Mesenchymal stem cell (in vitro differentiated cells and primary cell): ENCODE measurements around the gene HESX1.

Experiments
- DNase-seq: peaks from one replicate; pipeline ENCODE4 v3.0.0-alpha.2; 2013
- H2AFZ ChIP-seq: one replicate; pipeline ENCODE4 v1.6.1; 2013; ENCODE audit warnings: low read depth, mild to moderate bottlenecking, control low read depth, inconsistent platforms, low read length, moderate library complexity
- H2AK5ac ChIP-seq: 2 replicates; pipeline ENCODE4 v1.6.1; 2013; ENCODE audit warnings: low read length, moderate library complexity, mild to moderate bottlenecking, inconsistent platforms; ENCODE audit not compliant: severe bottlenecking
- H2BK120ac ChIP-seq: one replicate; pipeline ENCODE4 v1.6.1; 2013; ENCODE audit warnings: low read depth, mild to moderate bottlenecking, inconsistent platforms, low read length, moderate library complexity
- H2BK12ac ChIP-seq, 2 experiments: one replicate each; pipeline ENCODE4 v1.6.1; 2013; ENCODE audit warnings: inconsistent platforms in 2 of 2, low read length in 2 of 2, mild to moderate bottlenecking in 2 of 2, moderate library complexity in 2 of 2, control low read depth in 1 of 2
- H2BK15ac ChIP-seq: one replicate; pipeline ENCODE4 v1.6.1; 2013; ENCODE audit warnings: mild to moderate bottlenecking, low read depth, inconsistent platforms; ENCODE audit not compliant: poor library complexity, severe bottlenecking
- H2BK5ac ChIP-seq: 2 replicates; pipeline ENCODE4 v1.6.1; 2013; ENCODE audit warnings: low read depth, mild to moderate bottlenecking, low read length, control low read depth, inconsistent platforms; ENCODE audit not compliant: poor library complexity, severe bottlenecking
- H3K14ac ChIP-seq, 2 experiments: one replicate each; pipeline ENCODE4 v1.6.1; 2013; ENCODE audit warnings: inconsistent platforms in 2 of 2, low read length in 2 of 2, control low read depth in 1 of 2, mild to moderate bottlenecking in 1 of 2, moderate library complexity in 1 of 2
- H3K18ac ChIP-seq, 2 experiments: one replicate each; pipeline ENCODE4 v1.6.1; 2013; ENCODE audit warnings: inconsistent platforms in 2 of 2, low read length in 2 of 2, control low read depth in 1 of 2, low read depth in 1 of 2, mild to moderate bottlenecking in 1 of 2
- H3K23ac ChIP-seq, 2 experiments: one replicate each; pipeline ENCODE4 v1.6.1; 2013; ENCODE audit warnings: inconsistent platforms in 2 of 2, low read length in 2 of 2, mild to moderate bottlenecking in 2 of 2, moderate library complexity in 2 of 2, control low read depth in 1 of 2
- H3K27ac ChIP-seq: 2 replicates; pipeline ENCODE4 v1.5.1; 2013; ENCODE audit warnings: mild to moderate bottlenecking, moderate library complexity, low read length, control low read depth, inconsistent platforms; ENCODE audit not compliant: poor library complexity, severe bottlenecking
- H3K27me3 ChIP-seq, 2 experiments: 2 replicates each; pipeline versions ENCODE4 v1.6.1 to v1.7.0; 2013; ENCODE audit warnings: low read length in 2 of 2, mild to moderate bottlenecking in 2 of 2, moderate library complexity in 2 of 2, control low read depth in 1 of 2, inconsistent platforms in 1 of 2; ENCODE audit not compliant: control insufficient read depth in 1 of 2, insufficient read depth in 1 of 2
- H3K36me3 ChIP-seq, 2 experiments: 2 replicates each; pipeline versions ENCODE4 v1.6.1 to v1.7.0; 2013; ENCODE audit warnings: low read length in 2 of 2, control low read depth in 1 of 2, inconsistent platforms in 1 of 2, low read depth in 1 of 2, mild to moderate bottlenecking in 1 of 2; ENCODE audit not compliant: insufficient read depth in 2 of 2, control insufficient read depth in 1 of 2
- H3K4ac ChIP-seq, 2 experiments: one replicate each; pipeline ENCODE4 v1.6.1; 2013; ENCODE audit warnings: inconsistent platforms in 2 of 2, low read length in 2 of 2, mild to moderate bottlenecking in 2 of 2, moderate library complexity in 2 of 2, control low read depth in 1 of 2, low read depth in 1 of 2
- H3K4me1 ChIP-seq: 2 replicates; pipeline ENCODE4 v1.6.1; 2013; ENCODE audit warnings: low read depth, low read length, control low read depth; ENCODE audit not compliant: control insufficient read depth, insufficient read depth
- H3K4me2 ChIP-seq: 2 replicates; pipeline ENCODE4 v1.6.1; 2013; ENCODE audit warnings: low read length, mild to moderate bottlenecking, inconsistent platforms; ENCODE audit not compliant: poor library complexity, severe bottlenecking
- H3K4me3 ChIP-seq, 2 experiments: 2 replicates each; pipeline versions ENCODE4 v1.5.1 to v1.7.0; 2013; ENCODE audit warnings: low read length in 2 of 2, mild to moderate bottlenecking in 2 of 2, control low read depth in 1 of 2, low read depth in 1 of 2; ENCODE audit not compliant: insufficient read depth in 1 of 2
- H3K79me1 ChIP-seq: replicated peaks from 2 replicates; pipeline ENCODE4 v1.6.1; 2013; ENCODE audit warnings: mild to moderate bottlenecking, control low read depth, low read length, inconsistent platforms; ENCODE audit not compliant: poor library complexity, severe bottlenecking
- H3K9ac ChIP-seq: 2 replicates; pipeline ENCODE4 v1.7.0; 2013; ENCODE audit warnings: mild to moderate bottlenecking, low read length, moderate library complexity
- H3K9me3 ChIP-seq: 2 replicates; pipeline ENCODE4 v1.7.0; 2013; ENCODE audit warnings: mild to moderate bottlenecking, low read length; ENCODE audit not compliant: control insufficient read depth
- H4K8ac ChIP-seq: one replicate; pipeline ENCODE4 v1.6.1; 2013; ENCODE audit warnings: inconsistent platforms, mild to moderate bottlenecking, low read length, moderate library complexity
- H4K91ac ChIP-seq: one replicate; pipeline ENCODE4 v1.6.1; 2013; ENCODE audit warnings: mild to moderate bottlenecking, low read length, inconsistent platforms
- WGBS: methylation state at CpG from one replicate; pipeline ENCODE4 v1.1.7; 2013; ENCODE audit warnings: mixed read lengths; 5-methylcytosine and 5-hydroxymethylcytosine counted together

Gene HESX1

GRCh38 chr3:57173687-57174086 lies 26.1 kb downstream of the HESX1 start:
- H2AK5ac ChIP-seq = no peak overlapping the region
- no peak overlapping the region for H2BK15ac ChIP-seq
- H2AFZ ChIP-seq = no peak overlapping the region
- no peak overlapping the region for H2BK5ac ChIP-seq
- H2BK120ac ChIP-seq = no peak overlapping the region
- no peak overlapping the region for H3K14ac ChIP-seq
- H3K79me1 ChIP-seq = no peaks in the 10 kb centered on the region
- H3K4ac ChIP-seq = no peak overlapping the region
- H3K23ac ChIP-seq = no peak overlapping the region
- peaks cover 7 to 13% of the 10 kb centered on the region in 2 experiments for H3K27me3 ChIP-seq
- no peak overlapping the region for H2BK12ac ChIP-seq
- no peak overlapping the region for H4K8ac ChIP-seq
- no peak overlapping the region for H3K27ac ChIP-seq
- H3K9ac ChIP-seq = no peak overlapping the region
- peaks cover 6% of the 10 kb centered on the region for H3K4me1 ChIP-seq
- no peak overlapping the region for H3K4me2 ChIP-seq
- no peak overlapping the region for H4K91ac ChIP-seq
- H3K4me3 ChIP-seq = no peak overlapping the region
- no peaks in the 10 kb centered on the region for H3K36me3 ChIP-seq
- no peak overlapping the region for H3K18ac ChIP-seq
- no peaks in the 10 kb centered on the region for H3K9me3 ChIP-seq
- 71% methylated on average over 2 of the region's 2 CpGs for WGBS
- DNase-seq = no peak

DNA sequence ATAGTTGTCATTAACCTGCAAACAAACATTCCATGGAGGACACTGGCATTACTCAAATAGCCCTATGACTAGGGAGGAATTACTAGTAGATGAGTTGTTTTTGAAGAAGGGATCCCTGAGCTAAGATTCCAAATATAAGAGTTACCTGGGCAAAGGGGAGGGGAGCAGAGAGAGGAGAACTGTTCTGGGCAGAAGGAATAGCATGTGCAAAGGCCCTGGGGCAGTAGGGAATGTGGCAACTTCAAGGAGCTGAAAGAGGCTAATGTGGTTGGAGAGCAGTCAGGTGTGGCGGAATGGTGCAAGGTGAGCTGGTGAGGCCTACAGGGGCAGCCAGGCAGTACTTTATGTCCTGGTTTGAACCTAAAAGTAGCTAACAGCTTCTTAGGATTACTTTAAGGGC lies 28.8 kb downstream of the HESX1 start:
- Histone ChIP-seq H3K79me1 (no peaks in the 10 kb centered on the region), H2BK15ac (no peak overlapping the region), H2AK5ac (no peak overlapping the region), H3K9ac (no peak overlapping the region), H2AFZ (no peak overlapping the region), H3K9me3 (no peaks in the 10 kb centered on the region), H3K4me2 (no peak overlapping the region), H3K4me1 (peaks cover 6% of the 10 kb centered on the region), H2BK120ac (no peak overlapping the region), H3K23ac (no peak overlapping the region), H3K27me3 (peaks cover 20 to 22% of the 10 kb centered on the region in 2 experiments), H4K91ac (no peak overlapping the region), H3K36me3 (no peaks in the 10 kb centered on the region), H3K4me3 (no peak overlapping the region), H3K27ac (no peak overlapping the region), H2BK12ac (no peak overlapping the region), H4K8ac (no peak overlapping the region), H3K18ac (no peak overlapping the region), H3K14ac (no peak overlapping the region), H2BK5ac (no peak overlapping the region), H3K4ac (no peak overlapping the region)
- 97% methylated on average over 1 of the region's 1 CpG for WGBS
- no peak for DNase-seq

- Histone ChIP-seq H3K79me1 (no peaks in the 10 kb centered on the region), H3K14ac (peak overlapping the region in 1 of 2 experiments; percentile 36), H3K9me3 (no peaks in the 10 kb centered on the region), H3K36me3 (no peaks in the 10 kb centered on the region), H3K27me3 (peaks cover 20 to 22% of the 10 kb centered on the region in 2 experiments), H2BK15ac (peak overlapping the region; percentile 88), H4K91ac (peak overlapping the region; percentile 96), H2BK12ac (peak overlapping the region; percentile 33 to 61), H2BK120ac (peak overlapping the region; percentile 58), H3K9ac (peak overlapping the region; percentile 83), H4K8ac (peak overlapping the region; percentile 100), H2BK5ac (no peak overlapping the region), H3K4me2 (peak overlapping the region; percentile 70), H2AK5ac (no peak overlapping the region), H3K4me1 (peaks cover 6% of the 10 kb centered on the region), H3K18ac (peak overlapping the region; percentile 29 to 94), H3K4ac (peak overlapping the region; percentile 89 to 97), H3K23ac (no peak overlapping the region), H2AFZ (peak overlapping the region; percentile 93), H3K4me3 (peak overlapping the region; percentile 34 to 80), H3K27ac (no peak overlapping the region)
- DNase-seq = peak; percentile 76
- 13% methylated on average over 40 of the region's 40 CpGs for WGBS
Observed at GRCh38 chr3:57169872-57170623, 29.7 kb downstream of the HESX1 start.

- H2AK5ac ChIP-seq = no peak overlapping the region
- 47% methylated on average over 2 of the region's 3 CpGs for WGBS
Observed at GRCh38 chr3:57169108-57169507, 30.7 kb downstream of the HESX1 start.

More at GRCh38 chr3:57169108-57169507, 30.7 kb downstream of the HESX1 start:
- Histone ChIP-seq H2BK5ac (no peak overlapping the region), H3K18ac (no peak overlapping the region), H3K36me3 (no peaks in the 10 kb centered on the region), H3K9ac (no peak overlapping the region), H3K27me3 (peaks cover 20 to 26% of the 10 kb centered on the region in 2 experiments), H2BK12ac (no peak overlapping the region), H3K4me2 (no peak overlapping the region), H3K23ac (no peak overlapping the region), H3K9me3 (no peaks in the 10 kb centered on the region), H4K8ac (no peak overlapping the region), H4K91ac (no peak overlapping the region), H3K4me1 (peaks cover 12% of the 10 kb centered on the region), H3K14ac (no peak overlapping the region), H3K79me1 (no peaks in the 10 kb centered on the region), H2BK120ac (no peak overlapping the region), H3K4ac (no peak overlapping the region), H3K27ac (no peak overlapping the region), H3K4me3 (no peak overlapping the region), H2BK15ac (no peak overlapping the region), H2AFZ (no peak overlapping the region)
- DNase-seq = no peak
